Heart right ventricle (tissue), 16 donors: ENCODE data around the gene SERPINB8. TPM values are rescaled to one million over a fixed set of nuclear protein-coding genes. Genes with fewer than 3 reads are reported as not detected.

Experiments used
- ATAC-seq, 8 donors: fragments of 200-7000 bp; cut with Tn5 transposase; one replicate each; pipeline ENCODE4 v1.9.1; 2020; ENCODE audit warnings: mild to moderate bottlenecking in 8 of 8, moderate library complexity in 8 of 8, moderate number of reproducible peaks in 1 of 8
- DNase-seq, 2 donors: peaks; one replicate each; pipeline ENCODE4 v3.0.0-alpha.2; 2020
- H3K27ac ChIP-seq, 10 donors: fragments of 200-600 bp; sonication (generic) in 2 of 10; one replicate each; pipeline versions ENCODE4 v1.5.0 to v1.8.0; 2020 to 2022; ENCODE audit warnings: mild to moderate bottlenecking in 3 of 10
- H3K27me3 ChIP-seq, 7 donors: fragments of 200-600 bp; one replicate each; pipeline ENCODE4 v1.8.0; 2021 to 2022; ENCODE audit warnings: mild to moderate bottlenecking in 2 of 7
- H3K36me3 ChIP-seq, 9 donors: fragments of 200-600 bp; sonication (generic) in 1 of 9; one replicate each; pipeline versions ENCODE4 v1.5.0 to v1.8.0; 2020 to 2022; ENCODE audit warnings: mild to moderate bottlenecking in 2 of 9
- H3K4me1 ChIP-seq, 9 donors: fragments of 200-600 bp; sonication (generic) in 1 of 9; one replicate each; pipeline versions ENCODE4 v1.5.0 to v1.8.0; 2020 to 2022; ENCODE audit warnings: mild to moderate bottlenecking in 4 of 9
- H3K4me3 ChIP-seq, 10 donors: fragments of 200-600 bp; sonication (generic) in 2 of 10; one replicate each; pipeline versions ENCODE4 v1.5.0 to v1.8.0; 2020 to 2022; ENCODE audit warnings: mild to moderate bottlenecking in 7 of 10, moderate library complexity in 2 of 10
- H3K9me3 ChIP-seq, 11 donors: fragments of 200-600 bp in 10 of 11; sonication (generic) in 2 of 11; one replicate each; pipeline versions ENCODE4 v1.5.0 to v1.8.0; 2013 to 2022; ENCODE audit warnings: mild to moderate bottlenecking in 2 of 11, control low read depth in 1 of 11, moderate library complexity in 1 of 11
- CTCF ChIP-seq, 9 donors: fragments of 200-600 bp; sonication (generic) in 2 of 9; IDR thresholded peaks; one replicate each; pipeline versions ENCODE4 v1.5.0 to v1.8.0; 2021 to 2022; ENCODE audit warnings: antibody characterized with exemption in 9 of 9, mild to moderate bottlenecking in 5 of 9, moderate library complexity in 1 of 9
- WGBS, 2 donors: extraction: QIAGEN DNeasy Blood & Tissue Kit; methylation state at CpG; one replicate each; pipeline ENCODE4 v1.1.7; 2013; ENCODE audit warnings: inconsistent platforms in 1 of 2; 5-methylcytosine and 5-hydroxymethylcytosine counted together
- intact Hi-C, 10 donors: fragments of 100-400 bp; cut with DNase I; formaldehyde crosslinking; loops; one replicate each; pipeline versions ENCODE4 v1.11.1 to v1.14.2; 2022
- polyA plus RNA-seq, 2 donors: library from polyadenylated mRNA; stranded (reverse); fragments of 200-250 nt; gene quantifications; one replicate each; pipeline ENCODE4 v1.2.3, GENCODE V29; 2013
- total RNA-seq, 10 donors: library from RNA; stranded (reverse); fragmentation: NEBNext Ultra II Directional in 3 of 10; extraction: Animal tissue kit (Norgen Biotek cat#: 25700) in 3 of 10; gene quantifications; one replicate each; pipeline versions ENCODE4 v1.2.1 to v1.2.4, GENCODE V29; 2021 to 2023
- donor health status: Arrhythmogenic right ventricular cardiomyopathy.
- donor health status: ischemic (EF 13 %, LVEDD 7.1; RV severe dilation, severe dysfunction).
- donor health status: healthy with polysubstance abuse.
- donor health status: DM: no; HTN: yes; CAD: no.
- donor health status: DM: no; HTN: no; CAD: no.
- donor health status: ischemic (EF 25% LVEDD 6.9; RV normal size, moderate dysfunction).
- donor health status: ischemic (EF 25% LVEDD 5.7; RV mildly dilated, moderate dysfunction).
- donor health status: healthy.
- donor health status: DM: yes; HTN: yes; CAD: no.
- donor health status: Ischemic cardiomyopathy.
- donor health status: ischemic (EF 35%, LVEDD 5.7; RV mildly dilated, moderate dysfunction).
- donor health status: nonischemic (EF 11% LVEDD 7.7; RV severe dilation, severe dysfunction).
- donor health status: DM: yes; HTN: yes; CAD: no.
- donor health status: PGD.
- donor health status: ischemic (EF 29% LVEDD 5.4; RV normal size, mild dysfunction).
- donor health status: nonischemic (EF 23%, LVEDD 6.1; RV moderate dilation, normal function).

Gene SERPINB8
- total and polyA plus RNA-seq, 12 donors: 0.81 to 10.9 (median 2.5) TPM

- H3K27me3 ChIP-seq: peaks cover 0 to 7% (median 0%) of the 10 kb centered on the region in 7 donors
- peak in 8 of 9 donors; percentile 21 to 65 (median 48) for TF ChIP-seq CTCF (IDR thresholded peaks at IDR 0.05)
- no peaks in the 10 kb centered on the region for H3K36me3 ChIP-seq
- no peaks in the 10 kb centered on the region for H3K9me3 ChIP-seq
- intact Hi-C loops: loop anchor here in 1 of 10 donors (10.0 kb wide), 1 partner anchor 1077 kb away; no protein-coding TSS in a partner anchor
- no peak overlapping the region for H3K27ac ChIP-seq
- 2 to 11% methylated on average over 1 of the region's 1 CpG for WGBS, 2 donors
- no peak for DNase-seq
- H3K4me3 ChIP-seq: no peak overlapping the region
- no peak for ATAC-seq
- no peaks in the 10 kb centered on the region for H3K4me1 ChIP-seq
These were observed 48.0 kb downstream of the SERPINB8 start for GRCh38 chr18:64017870-64018269.

- 77 to 88% methylated on average over 3 of the region's 3 CpGs for WGBS, 2 donors
- intact Hi-C loops: loop anchor here in 3 of 10 donors (10.0 kb wide), 2 partner anchors 395 to 1075 kb away; no protein-coding TSS in a partner anchor
- no peak overlapping the region for H3K4me3 ChIP-seq
- H3K36me3 ChIP-seq: no peaks in the 10 kb centered on the region
- TF ChIP-seq CTCF (IDR thresholded peaks at IDR 0.05): no peak
- H3K4me1 ChIP-seq: no peaks in the 10 kb centered on the region
- no peak overlapping the region for H3K27ac ChIP-seq
- peaks cover 0 to 4% (median 0%) of the 10 kb centered on the region in 7 donors for H3K27me3 ChIP-seq
- no peak for DNase-seq
- H3K9me3 ChIP-seq: no peaks in the 10 kb centered on the region
- no peak for ATAC-seq
These were observed 50.3 kb downstream of the SERPINB8 start for GRCh38 chr18:64019922-64020756.

GRCh38 chr18:64026350-64026749 lies 56.5 kb downstream of the SERPINB8 start:
- DNase-seq (no peak), ATAC-seq (no peak)
- Histone ChIP-seq H3K27me3 (peaks cover 0 to 6% (median 0%) of the 10 kb centered on the region in 7 donors), H3K4me1 (peaks cover 0 to 4% (median 0%) of the 10 kb centered on the region in 9 donors), H3K9me3 (no peaks in the 10 kb centered on the region), H3K4me3 (no peak overlapping the region), H3K27ac (no peak overlapping the region), H3K36me3 (no peaks in the 10 kb centered on the region)
- TF ChIP-seq CTCF (IDR thresholded peaks at IDR 0.05): no peak
- 92 to 95% methylated on average over 20 of the region's 20 CpGs for WGBS, 2 donors
- intact Hi-C loops: loop anchor here in 2 of 10 donors (10.0 kb wide), 2 partner anchors 388 to 1068 kb away; no protein-coding TSS in a partner anchor

DNA sequence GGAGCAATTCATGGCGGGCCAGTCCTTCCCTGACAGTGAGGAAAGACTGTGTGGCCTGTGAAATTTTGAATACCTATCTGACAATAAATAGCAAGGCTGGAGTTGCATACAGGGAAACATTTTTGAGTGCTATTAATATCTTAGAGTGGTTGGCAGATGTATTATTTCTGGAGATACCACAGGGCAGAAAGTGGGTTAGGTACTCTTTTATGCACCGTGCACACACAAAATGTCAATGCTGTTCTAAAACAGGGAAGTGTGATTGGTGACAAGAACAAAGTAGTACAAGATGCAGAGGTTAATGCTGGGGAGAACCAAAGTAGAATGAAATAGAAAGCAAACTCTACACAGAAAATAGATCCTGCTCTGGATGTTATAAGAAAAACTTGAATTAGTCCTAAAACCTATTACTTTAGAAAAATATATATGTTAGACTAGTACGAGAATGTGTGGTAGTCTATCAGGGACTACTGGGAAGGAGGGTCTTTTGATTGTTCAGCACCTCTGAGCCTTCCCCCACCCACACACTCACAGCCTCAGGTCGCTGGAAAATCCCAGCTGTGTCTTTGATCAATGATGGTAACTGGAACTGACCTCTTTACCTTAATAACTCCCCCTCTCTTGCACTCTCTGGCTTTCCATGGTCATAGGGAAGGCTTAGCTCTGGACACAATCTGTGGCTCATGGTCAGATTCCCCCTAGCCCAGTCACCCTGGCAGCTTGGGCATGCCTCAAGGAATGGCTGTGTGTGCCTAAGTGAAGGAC lies 58.2 kb downstream of the SERPINB8 start:
- TF ChIP-seq CTCF (IDR thresholded peaks at IDR 0.05): no peak
- intact Hi-C loops: loop anchor here in 2 of 10 donors (10.0 kb wide), 2 partner anchors 387 to 1067 kb away; no protein-coding TSS in a partner anchor
- ATAC-seq (peak in 6 of 8 donors; percentile 42 to 77 (median 70)), DNase-seq (no peak)
- 63 to 68% methylated on average over 4 of the region's 4 CpGs for WGBS, 2 donors
- H3K27me3 ChIP-seq: peaks cover 0 to 9% (median 0%) of the 10 kb centered on the region in 7 donors
- no peak overlapping the region for H3K4me3 ChIP-seq
- no peaks in the 10 kb centered on the region for H3K36me3 ChIP-seq
- peak overlapping the region in 1 of 10 donors; percentile 25 for H3K27ac ChIP-seq
- H3K4me1 ChIP-seq: peaks cover 0 to 4% (median 0%) of the 10 kb centered on the region in 9 donors
- H3K9me3 ChIP-seq: no peaks in the 10 kb centered on the region
